ENCODE results near the gene WSCD1. TPM values are rescaled to one million over a fixed set of nuclear protein-coding genes. Genes with fewer than 3 reads are reported as not detected.

The WSCD1 gene
- total and polyA plus RNA-seq, 2 donors (not counting 1 experiment from before 2014, with no cell fraction given), result not detected

- no peak overlapping the region for H3K4me2 ChIP-seq (replicated peaks; ENCODE audit: low read depth, low read length, poor library complexity, severe bottlenecking)
These were observed 3.4 kb downstream of the WSCD1 start for GRCh38 chr17:6073620-6074019.

GRCh38 chr17:6075050-6075449, 4.9 kb downstream of the WSCD1 start:
- no peak for ATAC-seq (ENCODE audit: low read depth)
- H3K27me3 ChIP-seq (replicated peaks in 1 of 4; ENCODE audit: control extremely low read depth in 1 of 4, control insufficient read depth in 3 of 4, insufficient read depth in 4 of 4, low read length in 3 of 4), result peaks cover 0 to 26% (median 3%) of the 10 kb centered on the region in 4 experiments
- TF ChIP-seq CTCF (IDR thresholded peaks at IDR 0.05) (no peak), EZH2 (IDR thresholded peaks at IDR 0.05; ENCODE audit: borderline replicate concordance, insufficient read depth, low read depth, low read length, poor library complexity, severe bottlenecking) (no peak)
- H3K36me3 ChIP-seq (replicated peaks in 1 of 2; ENCODE audit: control extremely low read depth in 1 of 2, control insufficient read depth in 1 of 2, extremely low read depth in 1 of 2, insufficient read depth in 2 of 2, low read length in 1 of 2), result no peaks in the 10 kb centered on the region
- no peaks in the 10 kb centered on the region for H4K20me1 ChIP-seq (ENCODE audit: control insufficient read depth, insufficient read depth, low read length, poor library complexity, severe bottlenecking)
- intact Hi-C loops (cut with micrococcal nuclease), result no loop called here
- H3K79me2 ChIP-seq (ENCODE audit: control insufficient read depth, insufficient read depth, low read length), result no peaks in the 10 kb centered on the region
- H3K9me3 Mint-ChIP-seq (ENCODE audit: insufficient read depth), result no peaks in the 10 kb centered on the region
- peaks cover 31% of the 10 kb centered on the region for H3K27me3 Mint-ChIP-seq
- H3K27ac Mint-ChIP-seq, result no peak overlapping the region
- no peak overlapping the region for H3K27ac ChIP-seq (ENCODE audit: low read length in 2 of 2)
- H3K4me3 ChIP-seq (ENCODE audit: control extremely low read depth in 1 of 5, extremely low read depth in 1 of 5, insufficient read depth in 1 of 5, low read depth in 2 of 5, low read length in 4 of 5), result no peak overlapping the region
- peaks cover 4% of the 10 kb centered on the region for H3K4me1 Mint-ChIP-seq
- CTCF ChIA-PET, result no interaction called here
- H3K4me3 Mint-ChIP-seq, result no peak overlapping the region
- DNase-seq, result no peak
- H3K4me1 ChIP-seq (ENCODE audit: control insufficient read depth in 2 of 2, insufficient read depth in 2 of 2, low read length in 2 of 2), result peaks cover 7 to 9% of the 10 kb centered on the region in 2 donors
- H3K9ac ChIP-seq (ENCODE audit: low read length), result no peak overlapping the region
- H3K4me2 ChIP-seq (replicated peaks; ENCODE audit: low read depth, low read length, poor library complexity, severe bottlenecking), result no peak overlapping the region
- POLR2A ChIA-PET, result no interaction called here
- H2AFZ ChIP-seq (ENCODE audit: insufficient read depth, low read depth, low read length, poor library complexity, severe bottlenecking), result no peak overlapping the region
- no peaks in the 10 kb centered on the region for H3K9me3 ChIP-seq (ENCODE audit: control extremely low read depth in 1 of 3, control insufficient read depth in 2 of 3, insufficient read depth in 1 of 3, low read length in 2 of 3)
- WGBS (ENCODE audit: insufficient coverage), result 73% methylated on average over 6 of the region's 6 CpGs

More at GRCh38 chr17:6073620-6074019, 3.4 kb downstream of the WSCD1 start:
- peaks cover 14% of the 10 kb centered on the region for H3K4me1 Mint-ChIP-seq
- Histone ChIP-seq H3K4me3 (ENCODE audit: control extremely low read depth in 1 of 5, extremely low read depth in 1 of 5, insufficient read depth in 1 of 5, low read depth in 2 of 5, low read length in 4 of 5) (no peak overlapping the region), H3K9me3 (ENCODE audit: control extremely low read depth in 1 of 3, control insufficient read depth in 2 of 3, insufficient read depth in 1 of 3, low read length in 2 of 3) (peaks cover 0 to 2% (median 0%) of the 10 kb centered on the region in 3 donors), H2AFZ (ENCODE audit: insufficient read depth, low read depth, low read length, poor library complexity, severe bottlenecking) (no peak overlapping the region), H3K27me3 (replicated peaks in 1 of 4; ENCODE audit: control extremely low read depth in 1 of 4, control insufficient read depth in 3 of 4, insufficient read depth in 4 of 4, low read length in 3 of 4) (peaks cover 0 to 39% (median 8%) of the 10 kb centered on the region in 4 experiments), H3K36me3 (replicated peaks in 1 of 2; ENCODE audit: control extremely low read depth in 1 of 2, control insufficient read depth in 1 of 2, extremely low read depth in 1 of 2, insufficient read depth in 2 of 2, low read length in 1 of 2) (no peaks in the 10 kb centered on the region), H3K4me1 (ENCODE audit: control insufficient read depth in 2 of 2, insufficient read depth in 2 of 2, low read length in 2 of 2) (peaks cover 7 to 12% of the 10 kb centered on the region in 2 donors), H4K20me1 (ENCODE audit: control insufficient read depth, insufficient read depth, low read length, poor library complexity, severe bottlenecking) (no peaks in the 10 kb centered on the region), H3K27ac (ENCODE audit: low read length in 2 of 2) (no peak overlapping the region), H3K9ac (ENCODE audit: low read length) (no peak overlapping the region), H3K79me2 (ENCODE audit: control insufficient read depth, insufficient read depth, low read length) (no peaks in the 10 kb centered on the region)
- TF ChIP-seq CTCF (IDR thresholded peaks at IDR 0.05), result no peak
- TF ChIP-seq EZH2 (IDR thresholded peaks at IDR 0.05; ENCODE audit: borderline replicate concordance, insufficient read depth, low read depth, low read length, poor library complexity, severe bottlenecking), result no peak
- ATAC-seq (ENCODE audit: low read depth) (no peak), DNase-seq (no peak)
- 98% methylated on average over 5 of the region's 7 CpGs for WGBS (ENCODE audit: insufficient coverage)
- no peaks in the 10 kb centered on the region for H3K9me3 Mint-ChIP-seq (ENCODE audit: insufficient read depth)
- H3K4me3 Mint-ChIP-seq, result no peak overlapping the region
- intact Hi-C loops (cut with micrococcal nuclease), result no loop called here
- no peak overlapping the region for H3K27ac Mint-ChIP-seq
- CTCF ChIA-PET, result no interaction called here
- H3K27me3 Mint-ChIP-seq, result peaks cover 46% of the 10 kb centered on the region
- POLR2A ChIA-PET, result no interaction called here
